GM23338 (cell line): Measurements from ENCODE around the gene FBN3.

Experiments used
- CREB1 ChIP-seq: fragments of 250-450 bp; sonication (Bioruptor Pico); IDR thresholded peaks from 2 replicates; pipeline ENCODE4 v1.5.0; 2020; ENCODE audit warnings: low read depth, mild to moderate bottlenecking, moderate library complexity
- EZH2 ChIP-seq: fragments of 200-600 bp; sonication (generic); IDR thresholded peaks from one replicate; pipeline ENCODE4 v1.8.0; 2017; ENCODE audit warnings: antibody characterized with exemption, mild to moderate bottlenecking, low read depth; ENCODE audit not compliant: unreplicated experiment
- EZH2phosphoT487 ChIP-seq: fragments of 200-600 bp; sonication (generic); IDR thresholded peaks from one replicate; pipeline ENCODE4 v1.8.1; 2018; ENCODE audit warnings: antibody characterized with exemption; ENCODE audit not compliant: unreplicated experiment
- JUNB ChIP-seq: IDR thresholded peaks from one replicate; pipeline ENCODE4 v1.6.1; 2016; ENCODE audit warnings: antibody characterized with exemption; ENCODE audit not compliant: unreplicated experiment
- POLR2AphosphoS5 ChIP-seq: IDR thresholded peaks from 2 replicates; pipeline ENCODE4 v1.6.1; 2016; ENCODE audit warnings: antibody characterized with exemption, low read depth
- STAT1 ChIP-seq: IDR thresholded peaks from one replicate; pipeline ENCODE4 v1.6.1; 2016; ENCODE audit warnings: antibody characterized with exemption; ENCODE audit not compliant: unreplicated experiment
- ZNF114 ChIP-seq: fragments of 250-450 bp; sonication (Bioruptor Pico); IDR thresholded peaks from 2 replicates; pipeline ENCODE4 v1.5.0; 2020; ENCODE audit warnings: mild to moderate bottlenecking, moderate library complexity
- ZNF462 ChIP-seq: fragments of 250-450 bp; sonication (Bioruptor Pico); IDR thresholded peaks from 2 replicates; pipeline ENCODE4 v1.5.0; 2020; ENCODE audit warnings: mild to moderate bottlenecking, moderate library complexity
- TF ChIP-seq, protein P1 (sequence below), 2 experiments: fragments of 200-600 bp in 1 of 2; sonication (generic) in 1 of 2; conservative IDR thresholded peaks; 2 replicates each; pipeline versions ENCODE4 v1.5.1 to v1.6.1; 2016 to 2017; ENCODE audit warnings: antibody characterized with exemption in 2 of 2, low read depth in 2 of 2, mild to moderate bottlenecking in 2 of 2, moderate library complexity in 1 of 2
- TF ChIP-seq, protein P2 (sequence below): IDR thresholded peaks from one replicate; pipeline ENCODE4 v1.6.1; 2018; ENCODE audit warnings: antibody characterized with exemption; ENCODE audit not compliant: unreplicated experiment

DNA sequence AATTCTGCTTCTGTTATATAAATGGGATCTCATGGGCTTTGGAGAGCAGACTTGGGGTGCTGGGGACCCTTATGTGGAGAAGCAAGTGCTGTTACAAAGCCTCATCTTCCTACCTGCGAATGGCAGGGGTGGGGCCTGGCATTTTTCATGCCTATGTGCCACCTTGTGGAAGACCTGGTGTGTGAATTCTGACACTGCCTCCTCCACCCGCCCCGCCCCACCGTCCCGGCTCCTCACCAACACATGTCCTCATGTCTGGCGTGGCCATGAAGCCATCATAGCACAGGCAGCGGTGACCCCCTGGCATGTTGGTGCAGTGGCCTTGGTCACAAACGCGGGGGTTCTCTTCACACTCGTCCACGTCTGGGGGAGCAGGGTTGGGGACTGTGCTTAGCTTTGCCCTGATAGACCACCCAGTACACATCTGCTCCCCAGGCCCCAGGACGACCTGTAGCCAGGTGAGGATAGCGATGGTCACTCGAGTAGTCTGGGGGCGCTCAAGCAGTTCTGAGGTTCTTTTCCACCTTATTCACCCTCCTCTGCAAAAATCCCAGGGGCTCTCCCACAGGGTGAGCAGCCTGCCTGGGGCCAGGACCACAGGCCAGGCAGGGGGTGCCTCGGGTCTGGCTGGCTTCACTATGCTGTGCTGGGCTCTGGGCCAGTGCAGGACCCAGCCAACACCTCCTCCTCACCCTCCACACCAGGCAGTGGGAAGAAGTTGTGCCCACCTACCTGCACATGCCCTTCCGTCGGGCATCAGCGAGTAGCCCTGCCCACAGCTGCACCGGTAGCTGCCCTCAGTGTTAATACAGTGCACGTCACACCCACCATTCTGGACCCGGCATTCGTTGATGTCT lies 32.7 kb downstream of the FBN3 start:
- TF ChIP-seq, protein P1, sequence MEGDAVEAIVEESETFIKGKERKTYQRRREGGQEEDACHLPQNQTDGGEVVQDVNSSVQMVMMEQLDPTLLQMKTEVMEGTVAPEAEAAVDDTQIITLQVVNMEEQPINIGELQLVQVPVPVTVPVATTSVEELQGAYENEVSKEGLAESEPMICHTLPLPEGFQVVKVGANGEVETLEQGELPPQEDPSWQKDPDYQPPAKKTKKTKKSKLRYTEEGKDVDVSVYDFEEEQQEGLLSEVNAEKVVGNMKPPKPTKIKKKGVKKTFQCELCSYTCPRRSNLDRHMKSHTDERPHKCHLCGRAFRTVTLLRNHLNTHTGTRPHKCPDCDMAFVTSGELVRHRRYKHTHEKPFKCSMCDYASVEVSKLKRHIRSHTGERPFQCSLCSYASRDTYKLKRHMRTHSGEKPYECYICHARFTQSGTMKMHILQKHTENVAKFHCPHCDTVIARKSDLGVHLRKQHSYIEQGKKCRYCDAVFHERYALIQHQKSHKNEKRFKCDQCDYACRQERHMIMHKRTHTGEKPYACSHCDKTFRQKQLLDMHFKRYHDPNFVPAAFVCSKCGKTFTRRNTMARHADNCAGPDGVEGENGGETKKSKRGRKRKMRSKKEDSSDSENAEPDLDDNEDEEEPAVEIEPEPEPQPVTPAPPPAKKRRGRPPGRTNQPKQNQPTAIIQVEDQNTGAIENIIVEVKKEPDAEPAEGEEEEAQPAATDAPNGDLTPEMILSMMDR (conservative IDR thresholded peaks at IDR 0.05; ENCODE audit: low read depth in 2 of 2) = no peak
- no peak for TF ChIP-seq EZH2phosphoT487
- TF ChIP-seq ZNF462 (CRISPR knock-in tag) = no peak
- TF ChIP-seq POLR2AphosphoS5 = no peak
- TF ChIP-seq, protein P2, sequence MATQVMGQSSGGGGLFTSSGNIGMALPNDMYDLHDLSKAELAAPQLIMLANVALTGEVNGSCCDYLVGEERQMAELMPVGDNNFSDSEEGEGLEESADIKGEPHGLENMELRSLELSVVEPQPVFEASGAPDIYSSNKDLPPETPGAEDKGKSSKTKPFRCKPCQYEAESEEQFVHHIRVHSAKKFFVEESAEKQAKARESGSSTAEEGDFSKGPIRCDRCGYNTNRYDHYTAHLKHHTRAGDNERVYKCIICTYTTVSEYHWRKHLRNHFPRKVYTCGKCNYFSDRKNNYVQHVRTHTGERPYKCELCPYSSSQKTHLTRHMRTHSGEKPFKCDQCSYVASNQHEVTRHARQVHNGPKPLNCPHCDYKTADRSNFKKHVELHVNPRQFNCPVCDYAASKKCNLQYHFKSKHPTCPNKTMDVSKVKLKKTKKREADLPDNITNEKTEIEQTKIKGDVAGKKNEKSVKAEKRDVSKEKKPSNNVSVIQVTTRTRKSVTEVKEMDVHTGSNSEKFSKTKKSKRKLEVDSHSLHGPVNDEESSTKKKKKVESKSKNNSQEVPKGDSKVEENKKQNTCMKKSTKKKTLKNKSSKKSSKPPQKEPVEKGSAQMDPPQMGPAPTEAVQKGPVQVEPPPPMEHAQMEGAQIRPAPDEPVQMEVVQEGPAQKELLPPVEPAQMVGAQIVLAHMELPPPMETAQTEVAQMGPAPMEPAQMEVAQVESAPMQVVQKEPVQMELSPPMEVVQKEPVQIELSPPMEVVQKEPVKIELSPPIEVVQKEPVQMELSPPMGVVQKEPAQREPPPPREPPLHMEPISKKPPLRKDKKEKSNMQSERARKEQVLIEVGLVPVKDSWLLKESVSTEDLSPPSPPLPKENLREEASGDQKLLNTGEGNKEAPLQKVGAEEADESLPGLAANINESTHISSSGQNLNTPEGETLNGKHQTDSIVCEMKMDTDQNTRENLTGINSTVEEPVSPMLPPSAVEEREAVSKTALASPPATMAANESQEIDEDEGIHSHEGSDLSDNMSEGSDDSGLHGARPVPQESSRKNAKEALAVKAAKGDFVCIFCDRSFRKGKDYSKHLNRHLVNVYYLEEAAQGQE = no peak
- no peak for TF ChIP-seq EZH2
- TF ChIP-seq JUNB = no peak
- TF ChIP-seq CREB1 (CRISPR knock-in tag) = no peak
- TF ChIP-seq ZNF114 = no peak
- no peak for TF ChIP-seq STAT1
